ENCODE data around the gene SQSTM1. TPM values are rescaled to one million over a fixed set of nuclear protein-coding genes. Genes with fewer than 3 reads are reported as not detected.

SQSTM1 gene
- polyA plus RNA-seq, 1 of the 3 experiments (the other 2 are of a cell fraction), result 181 TPM

- H3K4me1 ChIP-seq (ENCODE audit: control insufficient read depth in 1 of 2, insufficient read depth in 2 of 2, low read depth in 1 of 2, low read length in 1 of 2), result no peaks in the 10 kb centered on the region; a peak in 1 of 4 replicates
- H4K20me1 ChIP-seq (ENCODE audit: insufficient read depth), result peaks cover 14% of the 10 kb centered on the region; the same call in 1 of the 2 replicates
- no peak overlapping the region for H3K27ac ChIP-seq (ENCODE audit: low read depth in 2 of 2, low read length in 1 of 2)
- WGBS (ENCODE audit: low lambda C conversion rate), result 88% methylated on average over 11 of the region's 16 CpGs
- H3K79me2 ChIP-seq (ENCODE audit: insufficient read depth), result no peaks in the 10 kb centered on the region
- no peak overlapping the region for H3K4me3 ChIP-seq (ENCODE audit: low read depth in 2 of 2, low read length in 1 of 2)
- ChIA-PET POLR2A (no interaction called here), CTCF (interaction anchor here (1.0 kb wide), 1 partner anchor 21 kb away, joined by 4 read pairs; no protein-coding TSS in a partner anchor)
- H2AFZ ChIP-seq (ENCODE audit: low read depth), result no peak overlapping the region
- H3K9me2 ChIP-seq, result no peaks in the 10 kb centered on the region
- peaks cover 30% of the 10 kb centered on the region for H3F3A ChIP-seq (replicated peaks; ENCODE audit: insufficient read depth)
- TF ChIP-seq ELF1 (IDR thresholded peaks at IDR 0.05) (no peak), TCF12 (IDR thresholded peaks at IDR 0.05) (no peak), POLR2AphosphoS5 (IDR thresholded peaks at IDR 0.05; ENCODE audit: low read depth, low read length) (peak; percentile 37), ZBTB33 (IDR thresholded peaks at IDR 0.05; ENCODE audit: borderline replicate concordance, low read depth) (no peak), FOXM1 (IDR thresholded peaks at IDR 0.05; ENCODE audit: low read depth) (no peak)
- no peak for DNase-seq
- no peak overlapping the region for H3K4me2 ChIP-seq
- no peaks in the 10 kb centered on the region for H3K27me3 ChIP-seq (ENCODE audit: insufficient read depth)
- peaks cover 23 to 25% of the 10 kb centered on the region in 2 experiments for H3K36me3 ChIP-seq (replicated peaks in 1 of 2; ENCODE audit: control insufficient read depth in 1 of 2, insufficient read depth in 2 of 2, low read length in 1 of 2)
- no peak overlapping the region for H3K9ac ChIP-seq
- H3K9me3 ChIP-seq, result no peaks in the 10 kb centered on the region
These were observed 18.9 kb downstream of the SQSTM1 start for GRCh38 chr5:179839328-179840256.

- no peaks in the 10 kb centered on the region for H3K27me3 ChIP-seq (ENCODE audit: insufficient read depth)
- ChIA-PET POLR2A (interaction anchor here (1.3 kb wide), 1 partner anchor 8 kb away, joined by 4 read pairs; no protein-coding TSS in a partner anchor), CTCF (interaction anchor here (1.0 kb wide), 1 partner anchor 22 kb away, joined by 4 read pairs; no protein-coding TSS in a partner anchor)
- H3K36me3 ChIP-seq (replicated peaks in 1 of 2; ENCODE audit: control insufficient read depth in 1 of 2, insufficient read depth in 2 of 2, low read length in 1 of 2), result peaks cover 23 to 32% of the 10 kb centered on the region in 2 experiments
- 0 out of 2 replicates have a peak, but pooled peaks cover 6% of the 10 kb centered on the region for H3K9me3 ChIP-seq
- H3K4me1 ChIP-seq (ENCODE audit: control insufficient read depth in 1 of 2, insufficient read depth in 2 of 2, low read depth in 1 of 2, low read length in 1 of 2), result no peaks in the 10 kb centered on the region; a peak in 1 of 4 replicates
- no peak for TF ChIP-seq RAD21 (IDR thresholded peaks at IDR 0.05; ENCODE audit: low read length)
- TF ChIP-seq GABPA (IDR thresholded peaks at IDR 0.05; ENCODE audit: low read depth), result no peak
- no peak for TF ChIP-seq USF2 (IDR thresholded peaks at IDR 0.05; ENCODE audit: borderline replicate concordance, low read depth, low read length)
- TF ChIP-seq FOXM1 (IDR thresholded peaks at IDR 0.05; ENCODE audit: low read depth), result no peak
- TF ChIP-seq GATA2 (CRISPR knock-in tag; IDR thresholded peaks at IDR 0.05), result no peak
- no peak for TF ChIP-seq PBX3 (IDR thresholded peaks at IDR 0.05)
- no peak for TF ChIP-seq FOXJ3 (CRISPR knock-in tag; IDR thresholded peaks at IDR 0.05)
- no peak for TF ChIP-seq SIN3A (IDR thresholded peaks at IDR 0.05; ENCODE audit: borderline replicate concordance, low read depth, low read length)
- TF ChIP-seq NRF1 (IDR thresholded peaks at IDR 0.05; ENCODE audit: low read depth, low read length), result no peak
- no peak for TF ChIP-seq TAF1 (IDR thresholded peaks at IDR 0.05; ENCODE audit: borderline replicate concordance, low read depth, low read length)
- no peak for TF ChIP-seq IRF3 (IDR thresholded peaks at IDR 0.05; ENCODE audit: low read depth, low read length)
- TF ChIP-seq POLR2AphosphoS5 (IDR thresholded peaks at IDR 0.05; ENCODE audit: low read depth, low read length), result no peak
- no peak for TF ChIP-seq SMC3 (IDR thresholded peaks at IDR 0.05; ENCODE audit: low read depth, low read length)
- 94% methylated on average over 11 of the region's 11 CpGs for WGBS (ENCODE audit: low lambda C conversion rate)
- no peak overlapping the region for H3K4me2 ChIP-seq
- no peak overlapping the region for H3K27ac ChIP-seq (ENCODE audit: low read depth in 2 of 2, low read length in 1 of 2)
- H3F3A ChIP-seq (replicated peaks; ENCODE audit: insufficient read depth), result peaks cover 30% of the 10 kb centered on the region
- H3K9me2 ChIP-seq, result no peaks in the 10 kb centered on the region
- H4K20me1 ChIP-seq (ENCODE audit: insufficient read depth), result peaks cover 14% of the 10 kb centered on the region; the same call in 1 of the 2 replicates
- H2AFZ ChIP-seq (ENCODE audit: low read depth), result no peak overlapping the region
- no peaks in the 10 kb centered on the region for H3K79me2 ChIP-seq (ENCODE audit: insufficient read depth)
- no peak overlapping the region for H3K4me3 ChIP-seq (ENCODE audit: low read depth in 2 of 2, low read length in 1 of 2)
- DNase-seq, result no peak
- H3K9ac ChIP-seq, result no peak overlapping the region
These were observed 19.6 kb downstream of the SQSTM1 start for GRCh38 chr5:179840321-179840720.

Measured in SK-N-SH (cell line).